DND-41 (cell line): ENCODE results near the gene CLNS1A.

Experiments used
- EZH2 ChIP-seq: IDR thresholded peaks from 3 replicates; pipeline ENCODE4 v1.6.1; 2012; ENCODE audit warnings: borderline replicate concordance, low read depth, mild to moderate bottlenecking, moderate library complexity, low read length, inconsistent platforms; ENCODE audit not compliant: severe bottlenecking
- TF ChIP-seq, protein P1 (sequence below): IDR thresholded peaks from 2 replicates; pipeline ENCODE4 v1.5.1; 2012; ENCODE audit warnings: borderline replicate concordance, low read length, moderate library complexity, mild to moderate bottlenecking; ENCODE audit not compliant: poor library complexity, severe bottlenecking; ENCODE audit errors: extremely low read depth

DNA sequence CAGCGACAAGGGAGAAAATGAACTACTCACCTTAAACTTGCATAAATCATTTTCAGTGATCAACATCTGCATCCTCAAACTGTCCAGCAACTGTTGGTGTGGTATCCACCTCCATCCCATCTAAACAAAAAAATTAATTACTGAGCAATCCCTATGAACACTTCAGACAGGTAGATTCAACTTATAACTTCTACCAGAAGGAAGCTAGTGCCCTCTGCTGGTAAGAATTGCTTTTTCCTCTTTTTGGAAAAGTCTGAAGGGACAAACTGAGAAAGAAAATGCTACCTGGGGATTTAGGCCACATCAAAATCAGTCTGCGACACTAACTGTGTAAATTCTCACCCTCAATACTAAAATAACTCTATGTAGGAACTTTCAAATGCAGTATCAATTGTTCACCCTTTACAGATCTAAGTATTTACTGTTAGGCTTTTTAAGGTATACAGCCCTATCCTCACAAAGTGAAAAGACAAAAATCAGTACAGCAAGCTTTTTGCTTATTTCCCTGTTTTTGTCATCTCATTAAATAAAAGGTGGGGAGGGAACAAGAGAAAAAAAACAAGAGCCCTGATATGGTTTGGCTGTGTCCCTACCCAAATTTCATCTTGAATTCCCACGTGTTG, 17.9 kb downstream of the CLNS1A start:
- TF ChIP-seq, protein P1, sequence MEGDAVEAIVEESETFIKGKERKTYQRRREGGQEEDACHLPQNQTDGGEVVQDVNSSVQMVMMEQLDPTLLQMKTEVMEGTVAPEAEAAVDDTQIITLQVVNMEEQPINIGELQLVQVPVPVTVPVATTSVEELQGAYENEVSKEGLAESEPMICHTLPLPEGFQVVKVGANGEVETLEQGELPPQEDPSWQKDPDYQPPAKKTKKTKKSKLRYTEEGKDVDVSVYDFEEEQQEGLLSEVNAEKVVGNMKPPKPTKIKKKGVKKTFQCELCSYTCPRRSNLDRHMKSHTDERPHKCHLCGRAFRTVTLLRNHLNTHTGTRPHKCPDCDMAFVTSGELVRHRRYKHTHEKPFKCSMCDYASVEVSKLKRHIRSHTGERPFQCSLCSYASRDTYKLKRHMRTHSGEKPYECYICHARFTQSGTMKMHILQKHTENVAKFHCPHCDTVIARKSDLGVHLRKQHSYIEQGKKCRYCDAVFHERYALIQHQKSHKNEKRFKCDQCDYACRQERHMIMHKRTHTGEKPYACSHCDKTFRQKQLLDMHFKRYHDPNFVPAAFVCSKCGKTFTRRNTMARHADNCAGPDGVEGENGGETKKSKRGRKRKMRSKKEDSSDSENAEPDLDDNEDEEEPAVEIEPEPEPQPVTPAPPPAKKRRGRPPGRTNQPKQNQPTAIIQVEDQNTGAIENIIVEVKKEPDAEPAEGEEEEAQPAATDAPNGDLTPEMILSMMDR: peak; percentile 81
- no peak for TF ChIP-seq EZH2
